Measurements from ENCODE around the gene CA4.

CA4 gene

DNA sequence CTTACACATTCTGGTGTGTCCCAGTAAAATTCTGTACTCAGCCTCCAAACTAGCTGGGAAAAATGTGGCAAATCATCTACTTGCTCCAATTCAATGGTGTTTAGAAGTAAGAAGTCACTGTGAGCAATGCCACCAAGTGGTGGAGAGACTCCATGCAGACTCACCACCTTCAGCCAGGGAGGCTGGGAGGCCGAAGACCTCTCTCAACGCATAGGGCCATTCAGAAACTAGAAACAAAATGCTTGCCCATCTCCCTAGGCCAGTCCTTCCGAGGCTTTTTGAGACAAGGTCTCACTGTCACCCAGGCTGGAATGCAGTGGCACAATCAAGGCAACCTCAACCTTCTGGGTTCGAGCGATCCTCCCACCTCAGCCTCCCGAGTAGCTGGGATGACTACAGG, 25.0 kb downstream of the CA4 start:
- peak; percentile 11; the same call in 1 of the 2 replicates for TF ChIP-seq RAD21 (IDR thresholded peaks at IDR 0.05; ENCODE audit: low read depth)

DNA sequence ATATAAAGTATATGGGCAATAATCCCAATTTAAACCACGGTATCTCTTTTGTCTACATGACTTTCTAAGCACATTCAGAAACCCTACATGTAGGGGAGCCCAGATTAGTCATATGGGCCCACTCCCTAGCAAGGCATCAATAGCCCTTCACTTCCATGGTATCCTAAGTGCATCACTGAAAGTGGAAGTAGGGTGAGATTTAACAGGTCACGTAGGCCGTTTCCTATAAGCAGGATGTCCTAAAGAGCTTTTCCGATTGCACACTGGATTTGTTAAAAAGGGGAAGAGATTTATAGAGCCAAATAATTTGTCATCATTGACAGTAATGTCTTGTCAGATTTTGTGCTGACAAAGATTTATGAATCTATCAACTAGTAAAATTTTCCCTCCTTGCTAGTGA, 39.0 kb downstream of the CA4 start:
- TF ChIP-seq YY1 (IDR thresholded peaks at IDR 0.05; ENCODE audit: low read depth) = no peak
- no peak for TF ChIP-seq CREB1 (IDR thresholded peaks at IDR 0.05; ENCODE audit: low read depth)
- TF ChIP-seq, protein P1, sequence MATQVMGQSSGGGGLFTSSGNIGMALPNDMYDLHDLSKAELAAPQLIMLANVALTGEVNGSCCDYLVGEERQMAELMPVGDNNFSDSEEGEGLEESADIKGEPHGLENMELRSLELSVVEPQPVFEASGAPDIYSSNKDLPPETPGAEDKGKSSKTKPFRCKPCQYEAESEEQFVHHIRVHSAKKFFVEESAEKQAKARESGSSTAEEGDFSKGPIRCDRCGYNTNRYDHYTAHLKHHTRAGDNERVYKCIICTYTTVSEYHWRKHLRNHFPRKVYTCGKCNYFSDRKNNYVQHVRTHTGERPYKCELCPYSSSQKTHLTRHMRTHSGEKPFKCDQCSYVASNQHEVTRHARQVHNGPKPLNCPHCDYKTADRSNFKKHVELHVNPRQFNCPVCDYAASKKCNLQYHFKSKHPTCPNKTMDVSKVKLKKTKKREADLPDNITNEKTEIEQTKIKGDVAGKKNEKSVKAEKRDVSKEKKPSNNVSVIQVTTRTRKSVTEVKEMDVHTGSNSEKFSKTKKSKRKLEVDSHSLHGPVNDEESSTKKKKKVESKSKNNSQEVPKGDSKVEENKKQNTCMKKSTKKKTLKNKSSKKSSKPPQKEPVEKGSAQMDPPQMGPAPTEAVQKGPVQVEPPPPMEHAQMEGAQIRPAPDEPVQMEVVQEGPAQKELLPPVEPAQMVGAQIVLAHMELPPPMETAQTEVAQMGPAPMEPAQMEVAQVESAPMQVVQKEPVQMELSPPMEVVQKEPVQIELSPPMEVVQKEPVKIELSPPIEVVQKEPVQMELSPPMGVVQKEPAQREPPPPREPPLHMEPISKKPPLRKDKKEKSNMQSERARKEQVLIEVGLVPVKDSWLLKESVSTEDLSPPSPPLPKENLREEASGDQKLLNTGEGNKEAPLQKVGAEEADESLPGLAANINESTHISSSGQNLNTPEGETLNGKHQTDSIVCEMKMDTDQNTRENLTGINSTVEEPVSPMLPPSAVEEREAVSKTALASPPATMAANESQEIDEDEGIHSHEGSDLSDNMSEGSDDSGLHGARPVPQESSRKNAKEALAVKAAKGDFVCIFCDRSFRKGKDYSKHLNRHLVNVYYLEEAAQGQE (IDR thresholded peaks at IDR 0.05; ENCODE audit: low read depth) = no peak
- no peak for TF ChIP-seq EGR1 (IDR thresholded peaks at IDR 0.05)
- no peak for TF ChIP-seq RAD21 (IDR thresholded peaks at IDR 0.05; ENCODE audit: low read depth)
- TF ChIP-seq TCF12 (IDR thresholded peaks at IDR 0.05; ENCODE audit: low read depth) = no peak
- TF ChIP-seq TAF1 (IDR thresholded peaks at IDR 0.05; ENCODE audit: low read depth) = no peak

DNA sequence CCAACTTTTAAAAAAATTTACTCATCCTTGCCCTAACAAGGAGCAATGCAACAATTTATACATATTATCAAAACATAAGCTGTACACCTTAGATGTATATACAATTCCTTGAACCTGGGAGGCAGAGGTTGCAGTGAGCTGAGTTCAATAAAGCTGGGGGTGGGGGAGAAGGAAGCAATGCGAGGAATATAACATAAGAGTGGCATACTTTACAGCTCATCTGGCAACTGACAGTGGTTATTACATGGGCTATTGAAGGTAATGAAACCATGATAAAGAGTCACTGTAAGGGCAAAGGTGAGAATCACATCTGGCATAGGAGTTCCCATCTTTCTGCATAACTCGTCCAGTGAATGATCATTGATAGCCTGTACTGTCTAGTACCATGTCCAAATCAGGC, 43.7 kb downstream of the CA4 start:
- TF ChIP-seq TEAD4 (IDR thresholded peaks at IDR 0.05) = no peak
- TF ChIP-seq TCF12 (IDR thresholded peaks at IDR 0.05; ENCODE audit: low read depth) = no peak

All from Ishikawa (cell line).